Fibroblast of skin of left quadriceps (primary cell): ENCODE measurements around the gene CKAP4.

Experiments used
- DNase-seq, 2 experiments: peaks; one replicate each; pipeline ENCODE4 v3.0.0-alpha.2; 2013; ENCODE audit warnings: low read depth in 2 of 2

Gene CKAP4

DNA sequence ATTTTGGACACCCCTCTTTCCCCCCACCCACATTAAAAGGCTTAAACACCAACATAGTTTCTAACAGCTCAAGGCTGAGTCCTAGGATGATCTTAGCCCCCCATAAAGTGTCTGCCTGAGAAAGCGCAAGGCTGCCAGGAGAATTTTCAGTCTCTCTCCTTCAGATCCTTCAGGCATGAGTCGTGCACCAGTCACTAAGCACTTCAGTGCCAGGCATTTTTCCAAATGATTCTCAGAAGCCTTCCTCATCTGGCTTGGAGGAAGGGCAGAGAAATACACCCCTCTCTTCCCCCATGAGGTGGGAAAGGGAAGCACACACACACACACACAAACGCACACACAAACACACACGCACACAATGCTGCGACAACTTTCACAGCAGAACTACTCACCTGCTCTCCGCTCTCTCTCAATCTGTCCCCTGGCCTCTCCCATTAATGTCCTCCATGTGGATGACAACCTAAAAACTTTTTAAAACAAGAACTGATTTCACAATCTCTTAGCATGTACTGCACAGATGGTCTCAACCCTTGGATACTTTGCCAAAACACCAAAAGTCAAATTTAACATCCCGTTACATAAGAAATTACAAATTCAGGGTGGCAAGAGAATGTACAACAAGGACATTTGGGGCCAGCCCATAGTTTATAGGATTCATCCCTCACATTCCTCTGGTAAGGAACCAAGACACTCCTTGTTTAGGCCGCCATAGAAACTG is 49.8 kb downstream of the CKAP4 start:
- DNase-seq: peak; percentile 62 to 63

DNA sequence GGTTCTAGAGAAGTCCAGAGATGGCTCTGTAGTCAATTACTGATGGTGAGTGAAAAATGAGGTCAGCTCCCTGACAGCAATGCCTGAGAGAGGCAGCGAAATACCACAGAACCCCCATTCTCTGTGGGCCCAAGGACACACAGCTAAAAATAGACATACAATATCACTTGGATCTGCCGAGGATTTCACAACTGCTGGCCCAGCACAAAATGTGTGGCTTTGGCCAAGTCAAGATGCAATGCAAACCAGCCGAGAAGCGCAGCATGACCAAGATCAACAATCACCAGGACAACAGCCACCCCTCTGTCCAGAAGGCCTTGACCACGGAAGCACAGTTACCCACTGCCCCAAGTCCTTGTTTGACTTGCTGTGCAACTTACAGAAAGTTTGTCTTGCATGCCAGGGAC is 52.2 kb downstream of the CKAP4 start:
- peak; percentile 64 to 69 for DNase-seq

- DNase-seq: no peak
Observed at GRCh38 chr12:106194351-106194750, 53.5 kb downstream of the CKAP4 start.

DNA sequence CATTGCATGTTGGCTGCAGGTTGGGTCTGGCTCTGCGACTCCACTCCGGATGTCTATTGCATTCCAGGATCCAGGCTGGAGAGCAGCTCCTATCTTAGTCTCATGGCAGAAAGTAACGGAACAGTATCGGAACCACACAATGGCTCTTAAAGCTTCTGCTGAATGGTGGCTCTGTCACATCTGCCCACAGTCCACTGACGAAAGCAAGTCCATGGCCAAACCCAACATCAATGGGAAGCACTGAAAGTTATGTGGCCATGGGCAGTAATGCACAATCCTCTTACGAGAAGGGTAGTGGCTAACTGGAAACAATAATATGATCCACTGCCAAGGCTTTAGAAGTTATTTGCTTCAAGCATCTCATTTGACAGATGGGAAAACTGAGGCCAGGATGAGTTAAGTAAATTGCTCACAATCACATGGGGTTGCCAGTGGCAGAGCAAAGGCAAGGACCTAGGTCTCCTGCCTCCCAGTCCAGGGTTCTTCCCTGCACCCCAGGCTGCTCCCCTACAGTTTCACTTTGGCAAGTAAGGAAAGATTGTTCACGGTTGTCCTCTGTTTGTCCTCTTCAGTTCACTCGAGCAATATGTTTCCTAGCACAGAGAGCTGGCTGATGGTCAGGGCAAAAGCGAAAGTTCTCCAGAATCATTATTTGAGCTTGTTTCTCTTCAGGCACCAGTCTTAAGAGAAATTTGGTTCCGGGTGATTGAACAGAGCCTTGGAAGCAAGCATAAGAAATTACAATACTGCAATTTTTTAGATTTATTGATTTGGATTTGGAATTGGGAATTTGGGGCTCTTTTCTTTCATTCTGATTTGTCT is 54.2 kb downstream of the CKAP4 start:
- DNase-seq: no peak

DNA sequence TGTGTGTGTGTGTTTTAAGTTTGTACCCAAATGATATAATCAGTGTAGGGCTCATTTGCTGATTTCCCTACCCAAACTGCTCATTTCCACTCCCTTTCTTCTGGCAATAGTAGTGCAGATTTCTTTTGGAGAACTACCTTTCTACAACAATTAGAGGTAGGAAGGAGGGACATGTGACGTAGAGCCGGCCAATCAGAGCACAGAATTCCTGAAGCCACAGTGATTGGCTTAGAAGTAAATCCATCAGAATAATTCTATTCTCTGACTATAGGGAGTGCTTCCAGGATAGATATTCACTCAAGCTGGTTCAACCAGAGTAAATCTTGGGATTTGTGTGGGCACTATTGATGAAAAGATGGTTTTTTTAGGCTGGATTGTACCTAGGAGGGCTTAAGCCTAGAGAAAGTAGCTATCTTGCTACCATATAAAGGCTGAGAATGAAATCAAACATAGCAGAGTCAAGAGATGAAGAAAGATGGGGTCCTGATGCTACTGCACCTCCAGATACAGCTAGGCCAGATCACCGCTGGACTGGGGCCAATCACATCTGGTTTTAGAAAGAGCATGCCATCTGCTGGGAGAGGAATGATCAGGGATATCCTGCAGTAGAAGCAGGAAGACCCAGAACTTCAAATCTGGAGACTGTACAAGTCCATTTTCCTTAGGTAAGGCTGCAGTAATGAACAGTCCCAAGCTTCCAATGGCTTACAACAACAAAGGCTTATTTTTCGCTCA is 55.0 kb downstream of the CKAP4 start:
- DNase-seq: no peak

- DNase-seq: no peak
Observed at GRCh38 chr12:106190581-106190980, 57.2 kb downstream of the CKAP4 start.

- DNase-seq: no peak
Observed at GRCh38 chr12:106189341-106189740, 58.5 kb downstream of the CKAP4 start.

GRCh38 chr12:106188256-106188655 is 59.6 kb downstream of the CKAP4 start:
- no peak for DNase-seq
